ENCODE measurements around the gene GALNTL6. TPM values are rescaled to one million over a fixed set of nuclear protein-coding genes. Genes with fewer than 3 reads are reported as not detected.

GALNTL6 gene
- total RNA-seq, 4 donors from 2014 or later, result 0.82 to 0.95 TPM; not detected in 2

DNA sequence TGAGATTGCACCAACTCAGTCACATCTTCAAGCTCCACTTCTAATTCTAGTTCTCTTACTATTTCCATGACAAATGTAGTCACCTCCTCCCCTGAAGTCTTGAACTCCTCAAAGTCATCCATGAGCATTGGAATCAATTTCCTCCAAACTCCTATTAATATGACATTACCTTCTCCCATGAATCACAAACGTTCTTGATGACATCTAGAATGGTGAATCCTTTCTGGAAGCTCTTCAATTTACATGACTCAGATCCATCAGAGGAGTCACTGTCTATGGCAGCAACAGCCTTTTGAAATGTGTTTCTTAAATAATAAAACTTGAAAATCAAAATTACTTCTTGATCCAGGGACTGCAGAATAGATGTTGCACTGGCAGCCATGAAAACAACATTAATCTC lies 34.5 kb downstream of the GALNTL6 start:
- Histone ChIP-seq H3K9me3 (no peaks in the 10 kb centered on the region), H3K4me3 (no peak overlapping the region), H3K27me3 (no peaks in the 10 kb centered on the region), H3K27ac (no peak overlapping the region), H3K4me1 (no peaks in the 10 kb centered on the region), H3K36me3 (no peaks in the 10 kb centered on the region)
- in situ Hi-C loops (cut with MboI; ENCODE audit: low pct_ligation_motif_present in 1 of 4, low pct_unique_long_range_greater_than_20kb in 1 of 4, low sequenced_read_pairs in 3 of 4), result no loop called here
- 44 to 53% methylated on average over 1 of the region's 1 CpG for WGBS, 2 donors (ENCODE audit: low coverage in 1 of 2)
- intact Hi-C loops (cut with DNase I; ENCODE audit: low total_unique reads), result no loop called here
- TF ChIP-seq POLR2AphosphoS5 (IDR thresholded peaks at IDR 0.05) (no peak), EP300 (IDR thresholded peaks at IDR 0.05; ENCODE audit: low read depth) (no peak), POLR2A (IDR thresholded peaks at IDR 0.05) (no peak)
- TF ChIP-seq, protein P1, sequence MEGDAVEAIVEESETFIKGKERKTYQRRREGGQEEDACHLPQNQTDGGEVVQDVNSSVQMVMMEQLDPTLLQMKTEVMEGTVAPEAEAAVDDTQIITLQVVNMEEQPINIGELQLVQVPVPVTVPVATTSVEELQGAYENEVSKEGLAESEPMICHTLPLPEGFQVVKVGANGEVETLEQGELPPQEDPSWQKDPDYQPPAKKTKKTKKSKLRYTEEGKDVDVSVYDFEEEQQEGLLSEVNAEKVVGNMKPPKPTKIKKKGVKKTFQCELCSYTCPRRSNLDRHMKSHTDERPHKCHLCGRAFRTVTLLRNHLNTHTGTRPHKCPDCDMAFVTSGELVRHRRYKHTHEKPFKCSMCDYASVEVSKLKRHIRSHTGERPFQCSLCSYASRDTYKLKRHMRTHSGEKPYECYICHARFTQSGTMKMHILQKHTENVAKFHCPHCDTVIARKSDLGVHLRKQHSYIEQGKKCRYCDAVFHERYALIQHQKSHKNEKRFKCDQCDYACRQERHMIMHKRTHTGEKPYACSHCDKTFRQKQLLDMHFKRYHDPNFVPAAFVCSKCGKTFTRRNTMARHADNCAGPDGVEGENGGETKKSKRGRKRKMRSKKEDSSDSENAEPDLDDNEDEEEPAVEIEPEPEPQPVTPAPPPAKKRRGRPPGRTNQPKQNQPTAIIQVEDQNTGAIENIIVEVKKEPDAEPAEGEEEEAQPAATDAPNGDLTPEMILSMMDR (IDR thresholded peaks at IDR 0.05), result no peak
- DNase-seq, result no peak

GRCh38 chr4:171849686-171850222 lies 36.5 kb downstream of the GALNTL6 start:
- in situ Hi-C loops (cut with MboI; ENCODE audit: low pct_ligation_motif_present in 1 of 4, low pct_unique_long_range_greater_than_20kb in 1 of 4, low sequenced_read_pairs in 3 of 4), result no loop called here
- intact Hi-C loops (cut with DNase I; ENCODE audit: low total_unique reads), result no loop called here
- H3K36me3 ChIP-seq, result no peaks in the 10 kb centered on the region
- no peak overlapping the region for H3K4me3 ChIP-seq
- TF ChIP-seq POLR2A (IDR thresholded peaks at IDR 0.05), result no peak
- no peak for TF ChIP-seq EP300 (IDR thresholded peaks at IDR 0.05; ENCODE audit: low read depth)
- TF ChIP-seq, protein P1 (IDR thresholded peaks at IDR 0.05), result no peak
- TF ChIP-seq POLR2AphosphoS5 (IDR thresholded peaks at IDR 0.05), result no peak
- 81 to 90% methylated on average over 5 to 8 of the region's 8 CpGs for WGBS, 2 donors (ENCODE audit: low coverage in 1 of 2)
- no peaks in the 10 kb centered on the region for H3K9me3 ChIP-seq
- no peaks in the 10 kb centered on the region for H3K27me3 ChIP-seq
- no peak overlapping the region for H3K27ac ChIP-seq
- no peaks in the 10 kb centered on the region for H3K4me1 ChIP-seq
- no peak for DNase-seq

- in situ Hi-C loops (cut with MboI; ENCODE audit: low pct_ligation_motif_present in 1 of 4, low pct_unique_long_range_greater_than_20kb in 1 of 4, low sequenced_read_pairs in 3 of 4), result no loop called here
- H3K4me3 ChIP-seq, result no peak overlapping the region
- intact Hi-C loops (cut with DNase I; ENCODE audit: low total_unique reads), result no loop called here
- TF ChIP-seq POLR2AphosphoS5 (IDR thresholded peaks at IDR 0.05) (no peak), EP300 (IDR thresholded peaks at IDR 0.05; ENCODE audit: low read depth) (no peak), POLR2A (IDR thresholded peaks at IDR 0.05) (no peak)
- TF ChIP-seq, protein P1 (IDR thresholded peaks at IDR 0.05), result no peak
- no peak overlapping the region for H3K27ac ChIP-seq
- H3K36me3 ChIP-seq, result no peaks in the 10 kb centered on the region
- H3K9me3 ChIP-seq, result no peaks in the 10 kb centered on the region
- DNase-seq, result no peak
- H3K4me1 ChIP-seq, result no peaks in the 10 kb centered on the region
- no peaks in the 10 kb centered on the region for H3K27me3 ChIP-seq
Observed at GRCh38 chr4:171851295-171851694, 38.1 kb downstream of the GALNTL6 start.

- Histone ChIP-seq H3K4me3 (no peak overlapping the region), H3K27me3 (no peaks in the 10 kb centered on the region), H3K4me1 (no peaks in the 10 kb centered on the region), H3K9me3 (no peaks in the 10 kb centered on the region), H3K36me3 (no peaks in the 10 kb centered on the region), H3K27ac (no peak overlapping the region)
- no peak for DNase-seq
- in situ Hi-C loops (cut with MboI; ENCODE audit: low pct_ligation_motif_present in 1 of 4, low pct_unique_long_range_greater_than_20kb in 1 of 4, low sequenced_read_pairs in 3 of 4), result no loop called here
- no peak for TF ChIP-seq POLR2AphosphoS5 (IDR thresholded peaks at IDR 0.05)
- TF ChIP-seq EP300 (IDR thresholded peaks at IDR 0.05; ENCODE audit: low read depth), result no peak
- TF ChIP-seq POLR2A (IDR thresholded peaks at IDR 0.05), result no peak
- TF ChIP-seq, protein P1 (IDR thresholded peaks at IDR 0.05), result no peak
- 76 to 86% methylated on average over 3 of the region's 3 CpGs for WGBS, 2 donors (ENCODE audit: low coverage in 1 of 2)
- intact Hi-C loops (cut with DNase I; ENCODE audit: low total_unique reads), result no loop called here
Observed at GRCh38 chr4:171857302-171858012, 44.3 kb downstream of the GALNTL6 start.
